H1 (cell line): ENCODE data around the gene PGP. TPM values are rescaled to one million over a fixed set of nuclear protein-coding genes. Genes with fewer than 3 reads are reported as not detected.

Experiments
- CTCF ChIA-PET: fragments of 300-600 bp; sonication (Branson Sonifier 250); formaldehyde crosslinking; loops from one replicate; lab custom pipeline; 2021; ENCODE audit not compliant: partially characterized antibody; lab: Charles Lee
- POLR2A ChIA-PET: fragments of 300-600 bp; sonication (Branson Sonifier 250); formaldehyde crosslinking; loops from one replicate; lab custom pipeline; 2021; ENCODE audit warnings: inconsistent platforms; ENCODE audit not compliant: partially characterized antibody; lab: Charles Lee
- DNase-seq, 2 experiments: peaks; one replicate each; pipeline versions ENCODE4 v3.0.0 to v3.0.0-alpha.2; 2010 to 2022; ENCODE audit warnings: low spot score in 2 of 2, low read depth in 1 of 2, mixed read lengths in 1 of 2
- FAIRE-seq: peaks from 2 replicates; lab custom pipeline; 2011; peaks lifted over from hg19 to GRCh38; lab: Jason Lieb, UNC
- H2AFZ ChIP-seq: 2 replicates; pipeline ENCODE4 v1.8.1; 2012; ENCODE audit warnings: low read length, inconsistent platforms
- H2AK5ac ChIP-seq: 2 replicates; pipeline ENCODE4 v1.6.1; 2013; ENCODE audit warnings: low read depth, low read length
- H2BK120ac ChIP-seq: replicated peaks from 2 replicates; pipeline ENCODE3; 2013; ENCODE audit warnings: low read depth, low read length, inconsistent platforms
- H2BK12ac ChIP-seq: 2 replicates; pipeline ENCODE4 v1.6.1; 2013; ENCODE audit warnings: low read depth, low read length
- H2BK15ac ChIP-seq: 2 replicates; pipeline ENCODE4 v1.6.1; 2013; ENCODE audit warnings: low read length
- H2BK20ac ChIP-seq: 2 replicates; pipeline ENCODE4 v1.6.1; 2013; ENCODE audit warnings: low read length
- H2BK5ac ChIP-seq: 2 replicates; pipeline ENCODE4 v1.6.1; 2013; ENCODE audit warnings: low read depth, low read length
- H3K14ac ChIP-seq: 2 replicates; pipeline ENCODE4 v1.6.1; 2013; ENCODE audit warnings: inconsistent platforms; ENCODE audit not compliant: insufficient read length
- H3K18ac ChIP-seq: 2 replicates; pipeline ENCODE4 v1.6.1; 2013; ENCODE audit warnings: low read length; ENCODE audit errors: extremely low read depth
- H3K23ac ChIP-seq: 2 replicates; pipeline ENCODE4 v1.6.1; 2013; ENCODE audit warnings: inconsistent platforms; ENCODE audit not compliant: insufficient read length
- H3K23me2 ChIP-seq: 2 replicates; pipeline ENCODE4 v1.6.1; 2013; ENCODE audit warnings: low read depth, low read length
- H3K27ac ChIP-seq: 2 replicates; pipeline ENCODE4 v1.6.1; 2011; ENCODE audit warnings: low read depth, low read length, inconsistent platforms
- H3K27me3 ChIP-seq, 4 experiments: replicated peaks in 1 of 4; 1 replicate in 1 of 4; 2 replicates in 3 of 4; pipeline versions ENCODE4 v1.6.1 to v1.8.1; 2011 to 2013; ENCODE audit warnings: low read length in 3 of 4, mild to moderate bottlenecking in 3 of 4, inconsistent platforms in 2 of 4, mixed read lengths in 2 of 4, moderate library complexity in 1 of 4; ENCODE audit not compliant: control insufficient read depth in 3 of 4, insufficient read depth in 3 of 4; ENCODE audit errors: extremely low read depth in 1 of 4
- H3K36me3 ChIP-seq, 4 experiments: 2 replicates each; pipeline versions ENCODE4 v1.6.1 to v1.8.1; 2011 to 2013; ENCODE audit warnings: mild to moderate bottlenecking in 4 of 4, low read length in 3 of 4, moderate library complexity in 2 of 4, control low read depth in 1 of 4, inconsistent platforms in 1 of 4; ENCODE audit not compliant: insufficient read depth in 4 of 4, control insufficient read depth in 2 of 4
- H3K4ac ChIP-seq: replicated peaks from 2 replicates; pipeline ENCODE3; 2013; ENCODE audit warnings: low read length, low read depth, mixed read lengths, inconsistent platforms; ENCODE audit not compliant: insufficient read length
- H3K4me1 ChIP-seq, 4 experiments: replicated peaks in 1 of 4; 1 replicate in 1 of 4; 2 replicates in 3 of 4; pipeline versions ENCODE4 v1.6.1 to v1.8.1; 2011 to 2013; ENCODE audit warnings: low read length in 3 of 4, inconsistent platforms in 2 of 4, mixed read lengths in 1 of 4; ENCODE audit not compliant: insufficient read depth in 4 of 4, control insufficient read depth in 3 of 4
- H3K4me2 ChIP-seq, 2 experiments: 2 replicates each; pipeline versions ENCODE4 v1.6.1 to v1.8.1; 2011 to 2013; ENCODE audit warnings: low read depth in 2 of 2, low read length in 2 of 2, control low read depth in 1 of 2, inconsistent platforms in 1 of 2, mild to moderate bottlenecking in 1 of 2; ENCODE audit not compliant: insufficient read depth in 1 of 2
- H3K4me3 ChIP-seq, 4 experiments: fragments of 200-600, 300-600 bp in 1 of 4; sonication (generic), shearing (Covaris generic), sonication (Bioruptor Twin) in 1 of 4; 2 replicates each; pipeline versions ENCODE4 v1.5.1 to v1.8.1; 2011 to 2016; ENCODE audit warnings: low read length in 4 of 4, low read depth in 3 of 4, control low read depth in 2 of 4, inconsistent platforms in 2 of 4, mild to moderate bottlenecking in 2 of 4, mixed read lengths in 1 of 4, moderate library complexity in 1 of 4; ENCODE audit not compliant: insufficient read depth in 2 of 4; ENCODE audit errors: extremely low read depth in 1 of 4
- H3K56ac ChIP-seq: replicated peaks from 2 replicates; pipeline ENCODE3; 2013; ENCODE audit warnings: low read depth, mild to moderate bottlenecking, mixed read lengths, low read length, inconsistent platforms; ENCODE audit not compliant: insufficient read length
- H3K79me1 ChIP-seq: 2 replicates; pipeline ENCODE4 v1.6.1; 2013; ENCODE audit warnings: low read depth, low read length, control low read depth
- H3K79me2 ChIP-seq, 2 experiments: 2 replicates each; pipeline versions ENCODE4 v1.6.1 to v1.8.1; 2012 to 2013; ENCODE audit warnings: low read length in 2 of 2, mild to moderate bottlenecking in 2 of 2, inconsistent platforms in 1 of 2; ENCODE audit not compliant: insufficient read depth in 2 of 2, control insufficient read depth in 1 of 2
- H3K9ac ChIP-seq, 4 experiments: replicated peaks in 1 of 4; 1 replicate in 1 of 4; 2 replicates in 3 of 4; pipeline versions ENCODE4 v1.6.1 to v1.8.1; 2011 to 2013; ENCODE audit warnings: low read depth in 3 of 4, low read length in 3 of 4, control low read depth in 2 of 4, mild to moderate bottlenecking in 2 of 4, moderate library complexity in 2 of 4, inconsistent platforms in 1 of 4; ENCODE audit errors: extremely low read depth in 1 of 4
- H3K9me3 ChIP-seq, 2 experiments: 2 replicates each; pipeline versions ENCODE4 v1.6.1 to v1.8.1; 2012 to 2013; ENCODE audit warnings: mild to moderate bottlenecking in 2 of 2, moderate library complexity in 2 of 2, control low read depth in 1 of 2, inconsistent platforms in 1 of 2, low read depth in 1 of 2, low read length in 1 of 2, mixed read lengths in 1 of 2; ENCODE audit not compliant: insufficient read depth in 2 of 2
- H4K20me1 ChIP-seq, 2 experiments: replicated peaks in 1 of 2; 2 replicates each; pipeline versions ENCODE3 to v1.8.1; 2011 to 2013; ENCODE audit warnings: inconsistent platforms in 2 of 2, low read length in 2 of 2, mild to moderate bottlenecking in 1 of 2; ENCODE audit not compliant: insufficient read depth in 2 of 2, control insufficient read depth in 1 of 2
- H4K5ac ChIP-seq: 2 replicates; pipeline ENCODE4 v1.6.1; 2013; ENCODE audit warnings: low read length, low read depth, mixed read lengths, inconsistent platforms; ENCODE audit not compliant: insufficient read length
- H4K8ac ChIP-seq: 2 replicates; pipeline ENCODE4 v1.8.0; 2013; ENCODE audit warnings: mild to moderate bottlenecking, moderate library complexity, low read length, inconsistent platforms; ENCODE audit not compliant: insufficient read depth; ENCODE audit errors: extremely low read depth
- H4K91ac ChIP-seq: replicated peaks from 2 replicates; pipeline ENCODE3; 2013; ENCODE audit warnings: low read length, mixed read lengths, inconsistent platforms; ENCODE audit not compliant: insufficient read length
- ASH2L ChIP-seq: fragments of 200-600, 300-600 bp; sonication (generic); IDR thresholded peaks from one replicate; pipeline ENCODE4 v1.7.1; 2017; ENCODE audit warnings: low read length
- EZH2 ChIP-seq: fragments of 200-600 bp; sonication (generic); IDR thresholded peaks from 2 replicates; pipeline ENCODE4 v1.7.1; 2012; ENCODE audit warnings: low read depth, mild to moderate bottlenecking, moderate library complexity, low read length, inconsistent platforms; ENCODE audit not compliant: severe bottlenecking
- FOSL1 ChIP-seq: IDR thresholded peaks from 2 replicates; pipeline ENCODE4 v1.6.1; 2011; ENCODE audit warnings: mild to moderate bottlenecking, low read depth, low read length, moderate library complexity; ENCODE audit not compliant: insufficient read depth
- JUND ChIP-seq: IDR thresholded peaks from 2 replicates; pipeline ENCODE4 v1.6.1; 2011; ENCODE audit warnings: mild to moderate bottlenecking, improper control_type of control experiment, low read length
- KDM5A ChIP-seq: fragments of 200-600 bp; IDR thresholded peaks from 2 replicates; pipeline ENCODE4 v1.7.1; 2012; ENCODE audit warnings: mild to moderate bottlenecking, low read length, inconsistent platforms, mixed read lengths
- RXRA ChIP-seq: IDR thresholded peaks from 2 replicates; pipeline ENCODE4 v1.6.1; 2011; ENCODE audit warnings: low read depth, mild to moderate bottlenecking, low read length, moderate library complexity; ENCODE audit not compliant: insufficient read depth
- SP2 ChIP-seq: IDR thresholded peaks from 2 replicates; pipeline ENCODE4 v1.6.1; 2012; ENCODE audit warnings: mild to moderate bottlenecking, low read length, inconsistent platforms
- TAF1 ChIP-seq: IDR thresholded peaks from 2 replicates; pipeline ENCODE4 v1.6.1; 2011; ENCODE audit warnings: mild to moderate bottlenecking, low read depth, low read length
- TAF7 ChIP-seq: optimal IDR thresholded peaks from 2 replicates; pipeline ENCODE3; 2011; ENCODE audit warnings: low read depth, mild to moderate bottlenecking, inconsistent platforms, low read length, moderate library complexity, borderline replicate concordance
- WGBS, 2 experiments: shearing (Covaris generic) in 1 of 2; methylation state at CpG; one replicate each; pipeline versions ENCODE4 v1.1.6 to v1.1.7; 2013 to 2015; ENCODE audit warnings: low lambda C conversion rate in 2 of 2, mixed read lengths in 2 of 2, inconsistent platforms in 1 of 2, low coverage in 1 of 2, missing lambda C conversion rate in 1 of 2; ENCODE audit not compliant: insufficient replicate concordance in 2 of 2, insufficient coverage in 1 of 2, insufficient read length in 1 of 2; ENCODE audit errors: extremely low coverage in 1 of 2, missing lambda C conversion rate in 1 of 2; 5-methylcytosine and 5-hydroxymethylcytosine counted together
- polyA plus RNA-seq, 7 experiments: library from polyadenylated mRNA; depleted of rRNA in 3 of 7; stranded (reverse) in 5 of 7; unstranded in 2 of 7; fragments of >200 nt in 5 of 7; fragments of 200-250 nt in 2 of 7; gene quantifications; 1 replicate in 5 of 7; 2 replicates in 1 of 7; 4 replicates in 1 of 7; pipeline versions ENCODE4 v1.2.1 to v1.2.3, GENCODE V29; 2011 to 2013; ENCODE audit warnings: missing spikeins in 2 of 7, mixed read lengths in 2 of 7
- total RNA-seq: library from RNA; stranded (reverse); fragmentation: NEBNext Ultra II Directional; extraction: Animal tissue kit (Norgen Biotek cat#: 25700); gene quantifications from 2 replicates; pipeline ENCODE4 v1.2.1, GENCODE V29; 2021

PGP gene
- total and polyA plus RNA-seq, 2 of the 8 experiments (the other 6 are each of a cell fraction or from before 2014, with no cell fraction given): 30.9 to 55.9 TPM

GRCh38 chr16:2173916-2174315 lies 40.7 kb downstream of the PGP start:
- no peak overlapping the region for H3K9ac ChIP-seq
- no peak for TF ChIP-seq JUND
- TF ChIP-seq TAF1: no peak
- TF ChIP-seq FOSL1: no peak
- TF ChIP-seq ASH2L: no peak
- no peak for TF ChIP-seq RXRA
- TF ChIP-seq TAF7: no peak
- TF ChIP-seq EZH2: no peak
- no peak for TF ChIP-seq KDM5A
- TF ChIP-seq SP2: no peak

More at GRCh38 chr16:2173916-2174315, 40.7 kb downstream of the PGP start:
- FAIRE-seq (no peak), DNase-seq (no peak)
- no peaks in the 10 kb centered on the region; a peak in 1 of 7 replicates for H3K4me1 ChIP-seq
- no peaks in the 10 kb centered on the region for H3K79me2 ChIP-seq
- H2BK5ac ChIP-seq: no peak overlapping the region
- H3K18ac ChIP-seq: no peak overlapping the region
- H3K4me3 ChIP-seq: no peak overlapping the region
- H2BK20ac ChIP-seq: no peak overlapping the region
- no peak overlapping the region for H4K5ac ChIP-seq
- H3K23me2 ChIP-seq: no peaks in the 10 kb centered on the region; the same call in 1 of the 2 replicates
- no peak overlapping the region for H2AK5ac ChIP-seq
- H3K14ac ChIP-seq: no peak overlapping the region
- H3K23ac ChIP-seq: no peak overlapping the region
- no peak overlapping the region for H3K56ac ChIP-seq
- H3K4me2 ChIP-seq: no peak overlapping the region
- POLR2A ChIA-PET: interaction anchor here (1.3 to 13.5 kb wide), 2 partner anchors 17 to 21 kb away, joined by 3 to 312 read pairs; partner anchors contain the start of gene TRAF7
- H3K79me1 ChIP-seq: no peaks in the 10 kb centered on the region
- no peaks in the 10 kb centered on the region for H3K9me3 ChIP-seq
- H2BK15ac ChIP-seq: no peak overlapping the region
- no peak overlapping the region for H2AFZ ChIP-seq
- H2BK120ac ChIP-seq: no peak overlapping the region
- H4K91ac ChIP-seq: no peak overlapping the region
- H3K27ac ChIP-seq: no peak overlapping the region
- no peaks in the 10 kb centered on the region for H3K27me3 ChIP-seq
- WGBS, 2 experiments: 80% methylated on average over 3 of the region's 4 CpGs; no CpG with 5 or more reads in 1 of the 2 experiments
- H4K8ac ChIP-seq: no peak overlapping the region
- H3K36me3 ChIP-seq: peaks cover 24 to 68% (median 36%) of the 10 kb centered on the region in 4 experiments
- H3K4ac ChIP-seq: no peak overlapping the region
- H4K20me1 ChIP-seq: peaks cover 2 to 29% of the 10 kb centered on the region in 2 experiments
- CTCF ChIA-PET: no interaction called here
- no peak overlapping the region for H2BK12ac ChIP-seq
